ENCODE results near the gene XPNPEP3.

XPNPEP3 gene

DNA sequence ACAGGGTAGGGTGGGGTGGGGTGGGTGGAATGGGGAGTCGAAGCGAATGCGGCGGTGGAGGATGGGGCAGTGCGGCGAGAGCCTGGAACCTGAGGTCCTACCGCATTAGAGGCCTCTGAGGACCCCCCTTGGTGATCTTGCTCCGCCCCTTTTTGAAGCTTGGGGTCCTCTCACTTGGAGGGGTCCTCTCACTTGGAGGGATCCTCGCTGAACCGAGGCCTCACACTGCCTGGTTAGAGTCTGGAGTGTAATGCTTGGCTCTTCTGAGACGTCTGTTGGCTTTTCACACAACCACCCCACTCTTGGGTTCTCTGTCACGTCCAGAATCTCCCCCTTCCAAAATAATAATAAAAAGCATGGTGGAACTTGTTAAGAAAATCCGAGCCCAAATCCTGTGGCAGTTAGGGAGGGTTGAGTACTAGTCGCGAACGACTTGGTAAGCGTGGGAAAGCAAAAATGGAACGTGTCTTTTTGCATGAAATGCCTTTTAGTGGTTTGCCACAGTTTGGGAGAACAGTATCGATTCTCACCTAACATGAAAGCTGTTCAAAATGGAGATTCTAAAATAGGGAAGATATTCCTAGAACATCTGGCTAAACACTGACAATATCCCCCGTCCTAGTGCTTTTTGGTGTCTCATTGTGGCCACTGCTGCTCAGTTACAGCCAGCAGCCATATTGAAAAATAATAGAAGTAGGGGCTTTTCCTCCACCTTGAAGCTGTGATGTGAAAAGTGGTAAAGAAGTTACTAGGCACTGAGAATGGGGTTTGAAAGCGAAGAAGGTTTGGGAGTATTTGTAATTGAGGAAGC lies 95.1 kb downstream of the XPNPEP3 start:
- no peak for DNase-seq

GRCh38 chr22:40953471-40953870 lies 96.5 kb downstream of the XPNPEP3 start:
- no peak for DNase-seq

- DNase-seq: no peak
Observed at GRCh38 chr22:40954113-40954512, 97.2 kb downstream of the XPNPEP3 start.

DNA sequence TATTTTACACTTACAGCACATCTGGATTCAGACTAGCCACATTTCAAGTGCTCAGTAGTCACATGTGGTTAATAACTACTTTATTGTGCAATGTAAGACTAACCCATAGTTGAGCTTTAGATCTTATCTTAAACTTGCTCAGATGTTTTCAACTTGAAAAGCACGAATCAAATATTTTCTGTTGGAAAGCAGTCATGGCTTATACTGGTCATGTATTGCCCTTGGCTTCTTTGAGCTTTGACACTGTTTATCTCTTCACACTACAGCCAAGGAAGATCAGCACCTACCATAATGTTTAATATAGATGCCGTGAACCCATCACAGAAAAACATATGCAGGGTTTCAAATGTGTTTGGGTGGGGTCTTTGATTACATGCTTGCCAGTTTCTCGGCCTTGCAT lies 98.6 kb downstream of the XPNPEP3 start:
- no peak for DNase-seq

GRCh38 chr22:40957601-40958000 lies 100.7 kb downstream of the XPNPEP3 start:
- DNase-seq: no peak

DNA sequence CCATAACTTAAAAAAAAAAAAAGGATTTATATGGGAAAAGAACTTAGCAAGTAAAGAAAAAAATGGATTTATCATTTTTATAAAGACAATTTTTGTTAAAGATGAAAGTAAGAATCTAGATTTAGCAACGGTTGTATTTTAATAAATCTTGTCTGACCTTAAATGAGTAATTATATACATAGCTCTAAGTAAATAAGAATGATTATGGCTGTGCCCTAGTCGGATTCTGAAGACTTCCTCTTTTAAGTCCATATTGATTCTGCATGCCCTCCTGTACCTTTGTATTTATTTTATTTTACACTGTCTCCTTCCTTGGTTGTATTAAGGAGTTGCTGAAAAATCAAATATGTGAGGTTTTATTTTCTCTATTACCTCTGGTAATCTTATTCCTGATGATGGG lies 101.4 kb downstream of the XPNPEP3 start:
- no peak for DNase-seq

- no peak for DNase-seq
Observed at GRCh38 chr22:40960145-40960544, 103.2 kb downstream of the XPNPEP3 start.

- DNase-seq: no peak
Observed at GRCh38 chr22:40965936-40966725, 109.2 kb downstream of the XPNPEP3 start.

GRCh38 chr22:40966726-40967085 lies 109.8 kb downstream of the XPNPEP3 start:
- no peak for DNase-seq

DNA sequence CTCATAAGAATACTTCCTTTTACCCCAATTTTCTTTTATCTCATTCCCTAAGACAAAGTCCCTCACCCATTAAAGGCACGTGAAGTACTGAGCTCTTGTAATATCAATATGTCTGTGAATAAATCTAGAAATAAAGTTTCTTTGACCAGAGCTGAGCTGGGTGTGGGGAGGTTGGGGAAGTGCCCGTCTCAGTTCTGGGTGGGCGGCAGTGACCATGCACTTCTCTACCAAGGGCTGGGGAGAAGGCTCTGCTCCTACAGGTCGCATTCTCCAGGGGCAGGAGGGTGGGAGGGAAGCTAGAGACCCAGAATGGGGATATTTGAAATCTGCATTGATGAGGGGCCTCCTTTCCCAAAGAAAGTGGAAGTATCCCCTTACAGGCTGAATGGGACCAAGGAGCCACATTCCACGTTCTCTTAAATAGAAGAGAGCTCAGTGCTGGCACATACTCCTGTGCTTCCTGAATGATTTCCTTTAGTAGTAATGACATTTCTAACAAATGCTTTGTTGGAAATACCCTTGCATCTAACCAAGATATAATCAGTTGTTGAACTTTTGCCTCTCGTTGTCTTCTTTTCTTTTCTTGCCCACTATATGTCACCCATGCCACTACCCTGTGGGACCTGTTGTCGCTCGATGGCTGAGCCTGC lies 110.3 kb downstream of the XPNPEP3 start:
- no peak for DNase-seq

DNA sequence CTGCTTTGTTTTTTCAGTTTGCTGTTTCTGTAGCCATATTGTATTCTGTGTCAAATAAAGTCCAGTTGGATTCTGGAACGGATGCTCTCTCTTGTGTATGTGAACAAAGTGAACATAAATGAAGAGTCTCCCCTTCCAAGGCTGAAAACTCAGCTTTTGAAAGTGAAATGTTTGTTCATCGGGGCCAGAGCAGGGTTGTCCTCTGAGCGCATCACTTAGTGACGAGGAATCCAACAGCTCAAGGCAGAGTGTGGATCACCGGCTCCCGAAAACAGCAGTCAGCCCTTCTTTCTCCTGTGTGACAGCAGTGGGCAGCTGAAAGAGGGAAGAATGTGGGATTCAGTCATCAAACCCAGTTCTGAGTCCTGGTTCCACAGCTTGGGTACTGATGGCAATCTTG lies 115.6 kb downstream of the XPNPEP3 start:
- no peak for DNase-seq

GRCh38 chr22:40973144-40973543 lies 116.2 kb downstream of the XPNPEP3 start:
- no peak for DNase-seq

GRCh38 chr22:40975366-40975765 lies 118.4 kb downstream of the XPNPEP3 start:
- no peak for DNase-seq

GRCh38 chr22:40976866-40977700 lies 120.1 kb downstream of the XPNPEP3 start:
- DNase-seq: no peak

DNA sequence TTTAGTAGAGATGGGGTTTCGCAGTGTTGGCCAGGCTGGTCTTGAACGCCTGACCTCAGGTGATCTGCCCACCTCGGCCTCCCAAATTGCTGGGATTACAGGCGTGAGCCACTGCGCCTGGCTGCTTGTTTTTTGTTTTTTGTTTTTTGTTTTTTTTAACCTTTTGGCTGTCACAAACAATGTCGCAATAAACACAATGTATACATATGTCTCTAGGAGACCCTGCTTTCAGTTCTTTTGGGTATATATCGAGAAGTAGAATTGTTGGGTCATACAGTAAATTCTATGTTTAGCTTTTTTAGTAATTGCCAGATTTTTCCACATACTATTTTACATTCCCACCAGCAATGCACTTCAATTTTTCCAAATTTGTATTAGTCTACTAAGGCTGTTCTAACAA lies 122.2 kb downstream of the XPNPEP3 start:
- DNase-seq: no peak

DNA sequence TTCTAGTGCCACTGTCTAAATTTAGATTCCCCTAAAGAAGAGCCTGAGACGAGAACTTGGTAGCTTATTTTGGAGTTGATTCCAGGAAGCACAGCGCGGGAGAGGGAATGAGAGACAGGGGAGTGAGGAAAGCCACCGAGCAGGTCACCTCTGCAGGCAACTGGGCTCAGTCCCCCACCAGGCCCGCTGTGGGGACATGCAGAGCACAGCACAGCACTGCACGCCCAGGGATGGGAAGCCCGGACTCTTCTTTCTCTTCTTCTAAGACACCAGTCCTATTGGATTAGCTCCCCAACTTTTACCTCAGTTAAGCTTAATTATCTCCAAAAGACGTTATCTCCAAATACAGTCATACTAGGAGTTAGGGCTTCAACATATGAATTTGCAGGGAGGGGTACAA lies 122.9 kb downstream of the XPNPEP3 start:
- no peak for DNase-seq

Measured in activated T-cell treated with anti-CD3 and anti-CD28 coated beads, Interleukin-2, amount 50 U/mL, for 1 hour (primary cell).